OCI-LY7 (cell line): ENCODE measurements around the gene ATE1. TPM values are rescaled to one million over a fixed set of nuclear protein-coding genes. Genes with fewer than 3 reads are reported as not detected.
"Not testable (repeated sequence)": the region's sequence is repeated elsewhere in the genome, so short reads cannot be mapped to it uniquely, and the experiment has no call there.

Source experiments
- BruUV-seq: library from RNA; stranded (reverse); fragments of 400-500 nt; replicated peaks from 2 replicates; lab custom pipeline; 2021; lab: Mats Ljungman, UMichigan
- CTCF ChIA-PET: fragments of 300-600 bp; sonication (Branson Sonifier 250); formaldehyde crosslinking; loops from one replicate; lab custom pipeline; 2022; ENCODE audit warnings: antibody characterized with exemption; ENCODE audit not compliant: unreplicated experiment; lab: Charles Lee
- POLR2A ChIA-PET: fragments of 300-600 bp; sonication (Branson Sonifier 250); formaldehyde crosslinking; loops from one replicate; lab custom pipeline; 2022; ENCODE audit warnings: antibody characterized with exemption; lab: Charles Lee
- DNase-seq: peaks from one replicate; pipeline ENCODE4 v3.0.0-alpha.2; 2015; ENCODE audit warnings: low spot score
- H2AFZ ChIP-seq: fragments of 200-600 bp; sonication (generic), shearing (Covaris generic); 2 replicates; pipeline ENCODE4 v1.6.1; 2014; ENCODE audit warnings: mild to moderate bottlenecking, antibody characterized with exemption, low read length, moderate library complexity
- H3K27ac ChIP-seq: fragments of 200-600 bp; sonication (generic); 2 replicates; pipeline ENCODE4 v1.5.1; 2014; ENCODE audit warnings: mixed run types, low read depth, mild to moderate bottlenecking, moderate library complexity, low read length, inconsistent platforms; ENCODE audit not compliant: poor library complexity, severe bottlenecking
- H3K36me3 ChIP-seq: fragments of 200-600 bp; sonication (generic); 2 replicates; pipeline ENCODE4 v1.6.1; 2014; ENCODE audit warnings: mild to moderate bottlenecking, antibody characterized with exemption, low read length, moderate library complexity, mixed read lengths; ENCODE audit not compliant: insufficient read depth
- H3K4me1 ChIP-seq: fragments of 200-600 bp; sonication (generic); 2 replicates; pipeline ENCODE4 v1.5.1; 2014; ENCODE audit warnings: mild to moderate bottlenecking, low read length; ENCODE audit not compliant: insufficient read depth, poor library complexity, severe bottlenecking
- H3K4me2 ChIP-seq: fragments of 200-600 bp; sonication (generic); 2 replicates; pipeline ENCODE4 v1.6.1; 2014; ENCODE audit warnings: mild to moderate bottlenecking, low read length
- H3K4me3 ChIP-seq: fragments of 200-600 bp; sonication (generic); 2 replicates; pipeline ENCODE4 v1.5.1; 2014; ENCODE audit warnings: mild to moderate bottlenecking, low read depth, low read length; ENCODE audit not compliant: poor library complexity, severe bottlenecking
- H3K79me2 ChIP-seq: fragments of 200-600 bp; sonication (generic); 2 replicates; pipeline ENCODE4 v1.6.1; 2016; ENCODE audit warnings: low read depth, mild to moderate bottlenecking, low read length, moderate library complexity, mixed read lengths; ENCODE audit not compliant: insufficient read depth
- H3K9me2 ChIP-seq: fragments of 200-600 bp; sonication (generic); 2 replicates; pipeline ENCODE4 v1.6.1; 2016; ENCODE audit warnings: mild to moderate bottlenecking, low read length, mixed read lengths; ENCODE audit not compliant: insufficient read depth
- H3K9me3 ChIP-seq: fragments of 200-600 bp; sonication (generic); 2 replicates; pipeline ENCODE4 v1.6.1; 2014; ENCODE audit warnings: mild to moderate bottlenecking, mixed run types, low read length, mixed read lengths
- H4K20me1 ChIP-seq: fragments of 200-600 bp; sonication (generic); 2 replicates; pipeline ENCODE4 v1.6.1; 2014; ENCODE audit warnings: mild to moderate bottlenecking, antibody characterized with exemption, low read length, moderate library complexity, mixed read lengths; ENCODE audit not compliant: insufficient read depth
- EZH2phosphoT487 ChIP-seq: fragments of 200-600 bp; sonication (generic); IDR thresholded peaks from 2 replicates; pipeline ENCODE4 v1.6.1; 2018; ENCODE audit warnings: low read depth, borderline replicate concordance, mild to moderate bottlenecking, mixed run types, antibody characterized with exemption, low read length, moderate library complexity, mixed read lengths
- intact Hi-C: fragments of 100-400 bp; cut with micrococcal nuclease; formaldehyde crosslinking; loops from one replicate; pipeline ENCODE4 v1.10.0; 2022; ENCODE audit not compliant: unreplicated experiment
- total RNA-seq, 2 experiments: library from RNA; depleted of rRNA in 1 of 2; stranded (reverse); fragments of >200 nt in 1 of 2; shearing (Covaris generic) in 1 of 2; gene quantifications; 2 replicates each; pipeline ENCODE4 v1.2.3, GENCODE V29; 2014 to 2022
- TF ChIP-seq, protein P1 (sequence below): fragments of 200-600 bp; sonication (generic); conservative IDR thresholded peaks from 2 replicates; pipeline ENCODE4 v1.5.1; 2014; ENCODE audit warnings: mild to moderate bottlenecking, antibody characterized with exemption, low read length, moderate library complexity, mixed read lengths

Gene ATE1
- total RNA-seq, 2 experiments from 2014 or later, result 14.8 to 44.7 TPM

GRCh38 chr10:121828045-121828444 is 99.8 kb downstream of the ATE1 start:
- H3K9me2 ChIP-seq, result no peaks in the 10 kb centered on the region

DNA sequence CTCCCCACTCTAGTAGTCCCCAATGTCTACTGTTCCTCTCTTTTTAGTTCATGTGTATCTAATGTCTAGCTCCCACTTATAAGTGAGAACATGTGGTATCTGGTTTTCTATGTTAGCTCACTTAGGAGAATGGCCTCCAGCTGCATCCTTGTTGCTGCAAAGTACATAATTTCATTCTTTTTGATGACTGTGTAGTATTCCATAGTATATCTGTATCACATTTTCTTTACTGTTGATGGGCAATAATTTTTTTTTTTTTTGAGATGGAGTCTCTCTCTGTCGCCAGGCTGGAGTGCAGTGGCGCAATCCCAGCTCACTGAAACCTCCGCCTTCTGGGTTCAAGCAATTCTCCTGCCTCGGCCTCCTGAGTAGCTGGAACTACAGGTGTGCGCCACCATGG is 101.1 kb downstream of the ATE1 start:
- H3K4me3 ChIP-seq, POLR2A ChIA-PET, CTCF ChIA-PET, H3K9me3 ChIP-seq, H3K4me2 ChIP-seq, BruUV-seq, H3K79me2 ChIP-seq, intact Hi-C loops, H2AFZ ChIP-seq, H3K4me1 ChIP-seq, H4K20me1 ChIP-seq, DNase-seq, H3K27ac ChIP-seq, H3K9me2 ChIP-seq: not testable (repeated sequence)
- peaks cover 20% of the 10 kb centered on the region for H3K36me3 ChIP-seq

More at GRCh38 chr10:121828045-121828444, 99.8 kb downstream of the ATE1 start:
- H2AFZ ChIP-seq, result no peak overlapping the region
- H3K4me1 ChIP-seq, result no peaks in the 10 kb centered on the region
- CTCF ChIA-PET, result no interaction called here
- no peaks in the 10 kb centered on the region for H3K9me3 ChIP-seq
- DNase-seq, result no peak
- H3K36me3 ChIP-seq, result peaks cover 29% of the 10 kb centered on the region
- no peak overlapping the region for H3K27ac ChIP-seq
- BruUV-seq, result no TSS peak
- no peak for TF ChIP-seq EZH2phosphoT487
- TF ChIP-seq, protein P1, sequence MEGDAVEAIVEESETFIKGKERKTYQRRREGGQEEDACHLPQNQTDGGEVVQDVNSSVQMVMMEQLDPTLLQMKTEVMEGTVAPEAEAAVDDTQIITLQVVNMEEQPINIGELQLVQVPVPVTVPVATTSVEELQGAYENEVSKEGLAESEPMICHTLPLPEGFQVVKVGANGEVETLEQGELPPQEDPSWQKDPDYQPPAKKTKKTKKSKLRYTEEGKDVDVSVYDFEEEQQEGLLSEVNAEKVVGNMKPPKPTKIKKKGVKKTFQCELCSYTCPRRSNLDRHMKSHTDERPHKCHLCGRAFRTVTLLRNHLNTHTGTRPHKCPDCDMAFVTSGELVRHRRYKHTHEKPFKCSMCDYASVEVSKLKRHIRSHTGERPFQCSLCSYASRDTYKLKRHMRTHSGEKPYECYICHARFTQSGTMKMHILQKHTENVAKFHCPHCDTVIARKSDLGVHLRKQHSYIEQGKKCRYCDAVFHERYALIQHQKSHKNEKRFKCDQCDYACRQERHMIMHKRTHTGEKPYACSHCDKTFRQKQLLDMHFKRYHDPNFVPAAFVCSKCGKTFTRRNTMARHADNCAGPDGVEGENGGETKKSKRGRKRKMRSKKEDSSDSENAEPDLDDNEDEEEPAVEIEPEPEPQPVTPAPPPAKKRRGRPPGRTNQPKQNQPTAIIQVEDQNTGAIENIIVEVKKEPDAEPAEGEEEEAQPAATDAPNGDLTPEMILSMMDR, result no peak
- POLR2A ChIA-PET, result interaction anchor here (1.0 to 2.0 kb wide), 2 partner anchors 8 to 14 kb away, joined by 4 to 8 read pairs; no protein-coding TSS in a partner anchor
- H3K79me2 ChIP-seq, result no peaks in the 10 kb centered on the region
- intact Hi-C loops, result no loop called here
- no peaks in the 10 kb centered on the region for H4K20me1 ChIP-seq
- H3K4me3 ChIP-seq, result no peak overlapping the region
- H3K4me2 ChIP-seq, result no peak overlapping the region

- ChIA-PET CTCF (interaction anchor here (0.6 to 0.7 kb wide), 2 partner anchors 9 to 68 kb away, joined by 3 to 4 read pairs; no protein-coding TSS in a partner anchor), POLR2A (interaction anchor here (0.6 to 1.3 kb wide), 3 partner anchors 8 to 228 kb away, joined by 3 to 4 read pairs (median 3); no protein-coding TSS in a partner anchor)
- TF ChIP-seq, protein P1, result peak; percentile 94
- no peak for TF ChIP-seq EZH2phosphoT487
- Histone ChIP-seq H3K79me2 (no peaks in the 10 kb centered on the region), H3K4me2 (no peak overlapping the region), H4K20me1 (no peaks in the 10 kb centered on the region), H3K9me2 (no peaks in the 10 kb centered on the region), H2AFZ (peak overlapping the region; percentile 43; the same call in 1 of the 2 replicates), H3K4me1 (no peaks in the 10 kb centered on the region), H3K36me3 (peaks cover 16% of the 10 kb centered on the region), H3K27ac (no peak overlapping the region), H3K4me3 (no peak overlapping the region), H3K9me3 (no peaks in the 10 kb centered on the region)
- no TSS peak for BruUV-seq
- intact Hi-C loops, result loop anchor here (1.0 kb wide), 1 partner anchor 63 kb away; no protein-coding TSS in a partner anchor
- peak; percentile 63 for DNase-seq
These were observed 103.8 kb downstream of the ATE1 start for GRCh38 chr10:121823993-121824463.
